Measurements from ENCODE around the gene AUTS2.

The AUTS2 gene

DNA sequence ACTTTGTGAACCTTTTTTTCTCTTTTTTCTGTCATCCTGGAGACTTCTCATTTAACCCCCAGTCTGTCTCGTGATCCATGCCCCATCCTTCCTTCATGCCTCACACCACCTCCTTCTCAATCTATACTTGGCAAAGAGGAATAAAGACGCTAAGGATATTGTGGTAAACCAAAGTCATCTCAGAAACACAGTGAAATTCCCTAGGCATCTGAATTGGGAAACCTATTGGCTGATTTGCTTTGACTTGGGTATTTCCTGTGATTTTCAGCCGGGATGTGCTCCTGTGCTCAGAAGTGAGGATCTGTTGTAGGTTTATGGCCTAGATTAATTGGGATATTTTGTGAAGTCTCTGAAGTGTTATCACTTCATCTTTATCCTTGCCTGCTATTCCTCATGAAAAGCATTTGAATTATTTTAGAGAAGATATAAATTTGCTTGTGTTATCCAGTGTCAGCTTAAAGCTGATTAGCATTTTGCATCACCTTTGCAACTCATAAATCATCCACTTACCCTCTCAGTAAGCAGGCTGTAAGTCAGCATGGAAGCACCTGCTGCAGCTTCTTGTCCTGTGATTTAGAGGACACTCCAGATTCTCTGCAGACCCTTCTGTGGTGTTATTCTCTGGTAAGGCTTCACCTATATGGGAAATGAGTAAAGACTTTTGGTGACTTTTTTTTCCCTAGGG lies 138.0 kb downstream of the AUTS2 start:
- DNase-seq = no peak

- no peak for DNase-seq
Measured at GRCh38 chr7:69738396-69738951, 140.2 kb downstream of the AUTS2 start.

DNA sequence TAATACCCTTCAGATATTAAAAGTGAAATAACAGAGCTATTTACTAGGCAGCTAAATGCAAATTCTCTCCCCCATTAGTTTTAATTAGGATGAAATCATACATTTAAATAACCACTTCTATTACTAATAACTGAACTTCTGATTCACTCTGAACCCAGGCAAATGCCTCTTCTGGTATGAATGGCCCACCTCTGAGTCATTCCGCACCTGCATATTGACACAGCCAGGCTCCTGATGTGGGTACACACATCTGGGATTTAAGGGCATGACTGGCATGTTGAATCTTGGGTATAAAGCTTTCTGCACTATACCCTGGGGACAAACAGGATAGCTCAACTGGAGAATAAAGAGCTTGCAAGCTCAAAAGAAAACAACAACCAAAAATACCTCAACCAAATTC lies 140.9 kb downstream of the AUTS2 start:
- DNase-seq = no peak

GRCh38 chr7:69739931-69740431 lies 141.7 kb downstream of the AUTS2 start:
- no peak for DNase-seq

DNA sequence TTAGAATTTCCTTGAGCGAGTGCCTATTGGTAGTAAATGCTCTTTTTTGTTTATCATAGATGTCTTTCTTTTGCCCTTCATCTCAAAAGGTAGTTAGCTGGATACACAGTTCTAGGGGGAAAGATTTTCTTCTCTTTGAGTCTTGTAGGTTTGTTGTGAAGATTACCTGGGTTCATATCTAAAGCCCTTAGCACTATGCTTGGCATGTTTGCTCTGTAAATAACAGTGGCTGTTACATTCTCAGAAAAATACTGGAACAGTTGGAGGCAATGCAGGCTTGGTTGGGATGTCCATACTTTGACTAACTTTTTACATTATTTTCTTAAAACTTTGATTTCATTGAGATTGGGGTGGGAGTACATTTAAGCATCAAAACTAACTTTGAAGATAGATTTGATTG lies 144.0 kb downstream of the AUTS2 start:
- DNase-seq = no peak

GRCh38 chr7:69743436-69743835 lies 145.2 kb downstream of the AUTS2 start:
- no peak for DNase-seq

DNA sequence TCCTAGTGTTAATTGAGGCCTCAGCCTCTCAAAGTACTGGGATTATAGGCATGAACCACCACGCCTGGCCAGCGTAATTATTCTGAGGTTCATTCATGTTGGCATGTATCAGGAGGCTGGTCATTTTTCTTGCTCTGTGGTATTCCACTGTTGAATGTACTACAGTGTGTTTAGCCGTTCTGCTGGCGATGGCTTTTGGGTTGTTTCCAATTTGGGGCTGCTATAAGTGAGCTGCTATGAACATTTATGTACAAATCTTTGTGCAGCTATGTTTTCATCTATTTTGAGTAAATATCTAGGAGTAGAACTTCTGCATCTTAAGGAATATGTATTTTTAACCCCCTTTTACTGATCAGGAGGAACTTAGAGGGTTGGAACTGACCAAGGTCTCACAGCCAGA lies 145.8 kb downstream of the AUTS2 start:
- no peak for DNase-seq

DNA sequence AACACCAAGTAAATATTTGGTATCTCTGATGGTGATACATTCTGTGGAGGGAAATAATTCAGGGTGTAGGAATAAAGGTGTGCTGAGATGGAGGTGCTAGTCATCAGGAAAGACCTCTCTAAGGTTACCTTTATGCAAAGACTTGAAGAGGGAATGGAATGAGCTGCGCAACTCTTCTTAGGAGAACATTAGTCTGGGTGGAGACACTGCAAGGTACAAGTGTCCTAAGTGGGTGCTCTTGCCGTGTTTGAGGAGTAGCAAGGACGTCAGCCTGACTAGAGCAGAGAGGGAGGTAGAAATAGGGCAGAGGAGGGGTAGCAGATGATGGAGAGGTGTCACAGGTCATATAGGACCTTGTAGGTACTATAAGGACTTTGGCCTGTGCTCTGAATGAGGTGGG lies 148.1 kb downstream of the AUTS2 start:
- no peak for DNase-seq

- DNase-seq = no peak
Measured at GRCh38 chr7:69747144-69747543, 148.9 kb downstream of the AUTS2 start.

DNA sequence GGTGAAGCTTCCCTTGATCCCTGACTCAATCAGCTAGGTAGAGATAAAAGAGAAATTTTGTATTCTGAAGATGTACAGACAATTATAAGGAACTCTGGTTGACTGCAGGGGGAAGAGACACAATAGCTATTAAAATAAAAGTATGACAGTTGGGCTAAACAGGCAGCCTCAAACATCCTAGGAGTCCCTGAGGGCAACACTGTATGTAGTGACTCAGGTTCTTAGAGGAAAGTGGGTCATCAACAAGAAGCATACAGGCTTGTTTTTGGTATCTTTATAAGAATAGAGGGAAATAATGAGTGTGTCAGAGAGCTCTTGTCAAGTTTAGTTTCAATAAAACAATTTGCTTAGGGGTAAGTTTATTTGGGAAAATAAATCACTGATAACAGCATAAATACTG lies 150.3 kb downstream of the AUTS2 start:
- no peak for DNase-seq

DNA sequence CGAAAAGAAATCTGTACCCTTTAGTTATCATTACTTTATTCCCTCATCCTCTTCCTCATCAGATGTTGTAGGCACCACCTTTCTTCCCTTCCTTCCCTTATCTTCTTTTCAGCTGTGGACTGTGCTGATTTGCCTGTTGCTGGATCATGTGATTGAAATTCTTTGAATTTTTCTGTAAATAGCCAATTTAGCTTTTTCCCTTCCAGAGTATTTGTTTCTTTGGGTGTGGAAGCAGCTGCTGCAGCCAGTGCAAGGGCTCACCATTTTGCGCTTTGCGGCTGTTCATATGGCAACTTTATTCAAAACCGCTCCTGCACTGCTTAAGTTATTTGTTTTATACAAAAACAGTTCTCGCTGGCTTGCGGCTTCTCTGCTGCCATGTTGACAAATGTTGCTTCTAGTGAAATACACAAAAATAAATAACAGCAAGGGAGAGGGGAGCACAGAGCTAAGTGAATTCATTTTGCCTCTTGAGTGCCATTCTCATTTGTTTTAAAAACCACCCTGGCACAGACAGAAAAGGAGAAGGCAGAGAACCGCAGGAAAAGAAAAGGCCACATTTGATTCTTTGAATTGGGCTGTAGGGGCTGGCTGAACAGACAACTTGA lies 151.2 kb downstream of the AUTS2 start:
- no peak for DNase-seq

DNA sequence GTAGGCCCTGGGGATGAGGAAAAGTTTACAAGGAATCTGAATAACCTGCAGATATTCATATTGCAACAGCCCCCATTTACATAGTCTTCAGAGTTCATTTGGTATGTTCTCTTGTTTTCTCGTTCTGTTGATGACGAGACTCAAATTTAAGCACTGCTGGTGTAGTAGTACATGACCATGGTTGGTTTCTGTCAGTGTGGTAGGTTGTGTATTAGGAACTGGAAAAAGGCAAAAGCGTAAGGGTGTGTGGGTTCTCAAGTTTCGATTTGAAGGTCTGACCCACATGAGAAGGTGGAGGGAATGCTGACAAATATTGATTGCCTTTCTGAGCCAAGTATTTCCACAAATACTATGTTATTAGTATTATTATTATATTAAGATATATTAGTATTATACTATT lies 151.7 kb downstream of the AUTS2 start:
- DNase-seq = no peak

DNA sequence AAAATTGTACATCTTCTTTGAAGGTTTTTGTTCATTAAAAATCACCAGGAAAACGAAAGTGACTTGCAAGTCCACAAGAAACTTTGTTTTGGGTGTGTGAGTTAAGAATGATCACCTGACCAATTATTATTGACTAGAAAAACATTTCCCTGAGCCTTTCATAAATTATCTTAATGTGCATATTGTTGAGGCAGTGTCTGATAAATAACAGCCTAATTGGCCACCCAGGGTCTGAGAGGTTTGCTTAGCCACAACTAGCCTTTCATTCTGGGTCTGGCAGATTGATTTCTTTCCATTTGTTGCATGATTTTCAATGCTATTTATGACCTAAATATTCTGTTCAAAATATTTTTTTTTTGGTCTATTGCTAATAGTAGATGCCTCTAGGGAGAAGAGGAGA lies 152.8 kb downstream of the AUTS2 start:
- no peak for DNase-seq

GRCh38 chr7:69753981-69754380 lies 155.7 kb downstream of the AUTS2 start:
- DNase-seq = no peak

DNA sequence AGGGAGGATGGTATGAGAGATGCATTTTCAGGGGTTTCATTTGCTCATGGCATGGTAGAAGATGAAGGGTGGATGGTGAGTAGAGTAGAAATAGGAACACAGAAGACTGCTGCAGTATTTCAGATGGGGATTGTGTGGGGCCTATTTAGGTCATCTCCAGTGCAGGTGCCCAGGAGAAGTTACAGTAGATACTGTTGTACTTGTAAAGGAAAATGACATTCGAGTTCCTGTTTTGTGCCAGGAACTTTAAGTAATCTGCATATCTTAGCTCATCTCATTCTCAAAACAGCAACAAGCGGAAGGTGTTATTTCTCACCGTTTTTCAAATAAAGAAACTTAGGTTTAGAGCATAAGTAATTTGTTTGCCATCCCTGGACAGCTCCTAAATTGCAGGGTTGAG lies 156.2 kb downstream of the AUTS2 start:
- no peak for DNase-seq

GRCh38 chr7:69756235-69756634 lies 158.0 kb downstream of the AUTS2 start:
- no peak for DNase-seq

GRCh38 chr7:69757528-69757927 lies 159.3 kb downstream of the AUTS2 start:
- no peak for DNase-seq

GRCh38 chr7:69757981-69758430 lies 159.7 kb downstream of the AUTS2 start:
- no peak for DNase-seq

GRCh38 chr7:69759373-69759772 lies 161.1 kb downstream of the AUTS2 start:
- DNase-seq = no peak

DNA sequence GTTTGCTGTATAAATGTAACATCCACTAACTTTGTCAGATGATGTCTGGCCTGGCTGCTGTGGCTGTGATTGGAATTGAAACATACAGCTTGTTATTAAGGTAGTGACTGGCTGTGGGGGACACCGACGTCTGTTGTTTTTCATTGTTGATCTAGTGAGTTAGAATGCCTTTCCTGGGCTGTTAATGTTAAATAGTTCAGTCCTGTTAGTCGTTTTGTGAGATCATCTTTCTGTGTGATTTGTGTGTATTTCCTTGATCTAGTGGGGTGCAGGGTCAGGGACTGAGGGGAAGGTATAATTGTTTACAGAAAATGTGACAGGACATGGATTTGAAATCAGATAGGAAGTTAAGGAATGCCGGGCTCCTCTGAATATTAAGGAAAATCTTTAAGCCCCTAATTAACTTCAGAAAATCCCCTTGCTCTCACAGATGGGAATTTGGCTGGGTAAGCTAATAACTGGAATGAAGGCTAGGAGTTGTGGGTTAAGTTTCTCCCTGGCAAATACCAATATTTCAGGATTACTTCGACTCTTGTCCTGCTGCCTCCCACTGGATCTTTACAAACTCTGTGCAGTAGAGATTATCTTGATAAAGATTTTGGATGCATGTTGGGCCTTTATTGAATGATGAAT lies 163.1 kb downstream of the AUTS2 start:
- no peak for DNase-seq

- no peak for DNase-seq
Measured at GRCh38 chr7:69762821-69763352, 164.6 kb downstream of the AUTS2 start.

GRCh38 chr7:69763513-69763912 lies 165.2 kb downstream of the AUTS2 start:
- no peak for DNase-seq

- no peak for DNase-seq
Measured at GRCh38 chr7:69764147-69764546, 165.9 kb downstream of the AUTS2 start.

GRCh38 chr7:69764681-69765080 lies 166.4 kb downstream of the AUTS2 start:
- DNase-seq = no peak

Measured in suppressor macrophage treated with lipopolysaccharide for 4 hours (primary cell).